KBM-7 (cell line): ENCODE results near the gene WDTC1.
"Not testable (repeated sequence)": the region's sequence is repeated elsewhere in the genome, so short reads cannot be mapped to it uniquely, and the experiment has no call there.

Source experiments
- DNase-seq: peaks from one replicate; pipeline ENCODE4 v3.0.0-alpha.2; 2015
- in situ Hi-C: fragments of 300-500 bp; cut with MboI; formaldehyde crosslinking; loops from 2 replicates; pipeline ENCODE4 v1.14.3; 2020; ENCODE audit warnings: low sequenced_read_pairs, low pct_unique_long_range_greater_than_20kb, mixed read lengths

The WDTC1 gene

GRCh38 chr1:27238032-27238431, 3.6 kb downstream of the WDTC1 start:
- DNase-seq, result no peak
- in situ Hi-C loops, result no loop called here

- in situ Hi-C loops, result no loop called here
- DNase-seq, result no peak
Measured at GRCh38 chr1:27241677-27242076, 7.2 kb downstream of the WDTC1 start.

- DNase-seq, in situ Hi-C loops: not testable (repeated sequence)
Measured at GRCh38 chr1:27243665-27244064, 9.2 kb downstream of the WDTC1 start.

GRCh38 chr1:27246194-27246593, 11.8 kb downstream of the WDTC1 start:
- no peak for DNase-seq
- in situ Hi-C loops, result no loop called here

GRCh38 chr1:27253596-27253995, 19.2 kb downstream of the WDTC1 start:
- in situ Hi-C loops, result no loop called here
- DNase-seq, result no peak

GRCh38 chr1:27255136-27255535, 20.7 kb downstream of the WDTC1 start:
- no peak for DNase-seq
- in situ Hi-C loops, result no loop called here

GRCh38 chr1:27257155-27257554, 22.7 kb downstream of the WDTC1 start:
- in situ Hi-C loops, result no loop called here
- DNase-seq, result no peak

- no peak for DNase-seq
Measured at GRCh38 chr1:27258598-27258997, 24.2 kb downstream of the WDTC1 start.

GRCh38 chr1:27267153-27267552, 32.7 kb downstream of the WDTC1 start:
- DNase-seq, result no peak
- in situ Hi-C loops, result no loop called here

More at GRCh38 chr1:27258598-27258997, 24.2 kb downstream of the WDTC1 start:
- in situ Hi-C loops, result no loop called here

- in situ Hi-C loops, result no loop called here
- no peak for DNase-seq
Measured at GRCh38 chr1:27269276-27269675, 34.8 kb downstream of the WDTC1 start.

GRCh38 chr1:27274204-27274603, 39.8 kb downstream of the WDTC1 start:
- no peak for DNase-seq
- in situ Hi-C loops, result no loop called here

GRCh38 chr1:27275696-27276095, 41.3 kb downstream of the WDTC1 start:
- in situ Hi-C loops, result no loop called here
- no peak for DNase-seq

- peak; percentile 79 for DNase-seq
- in situ Hi-C loops, result loop anchor here (10.0 kb wide), 1 partner anchor 180 kb away; no protein-coding TSS in a partner anchor
Measured at GRCh38 chr1:27284425-27285273, 50.2 kb downstream of the WDTC1 start.

- in situ Hi-C loops, result loop anchor here (10.0 kb wide), 1 partner anchor 180 kb away; no protein-coding TSS in a partner anchor
- no peak for DNase-seq
Measured at GRCh38 chr1:27285274-27285660, 50.8 kb downstream of the WDTC1 start.

- in situ Hi-C loops, result loop anchor here (10.0 kb wide), 1 partner anchor 181 kb away; no protein-coding TSS in a partner anchor
- DNase-seq, result not testable (repeated sequence)
Measured at GRCh38 chr1:27285821-27286220, 51.4 kb downstream of the WDTC1 start.

GRCh38 chr1:27289125-27289524, 54.7 kb downstream of the WDTC1 start:
- DNase-seq, result not testable (repeated sequence)
- in situ Hi-C loops, result loop anchor here (10.0 kb wide), 1 partner anchor 184 kb away; no protein-coding TSS in a partner anchor

GRCh38 chr1:27290581-27290980, 56.1 kb downstream of the WDTC1 start:
- in situ Hi-C loops, result no loop called here
- no peak for DNase-seq

GRCh38 chr1:27292106-27292505, 57.7 kb downstream of the WDTC1 start:
- DNase-seq, result no peak
- in situ Hi-C loops, result no loop called here

GRCh38 chr1:27293915-27294314, 59.5 kb downstream of the WDTC1 start:
- DNase-seq, result no peak
- in situ Hi-C loops, result no loop called here

- in situ Hi-C loops, result no loop called here
- DNase-seq, result peak; percentile 40
Measured at GRCh38 chr1:27296773-27297291, 62.4 kb downstream of the WDTC1 start.
